ENCODE results near the gene SLC34A3. TPM values are rescaled to one million over a fixed set of nuclear protein-coding genes. Genes with fewer than 3 reads are reported as not detected.
A peak's percentile ranks its signal among the peaks of the same experiment; 100 is the strongest.

SLC34A3 gene
- polyA plus RNA-seq, 10 donors, result 0.29 to 2.0 (median 0.89) TPM

- no peak for DNase-seq
These were observed 45.1 kb downstream of the SLC34A3 start for GRCh38 chr9:137275588-137276472.

- DNase-seq, result peak; percentile 78 to 94 (median 84)
These were observed 46.0 kb downstream of the SLC34A3 start for GRCh38 chr9:137276473-137277328.

DNA sequence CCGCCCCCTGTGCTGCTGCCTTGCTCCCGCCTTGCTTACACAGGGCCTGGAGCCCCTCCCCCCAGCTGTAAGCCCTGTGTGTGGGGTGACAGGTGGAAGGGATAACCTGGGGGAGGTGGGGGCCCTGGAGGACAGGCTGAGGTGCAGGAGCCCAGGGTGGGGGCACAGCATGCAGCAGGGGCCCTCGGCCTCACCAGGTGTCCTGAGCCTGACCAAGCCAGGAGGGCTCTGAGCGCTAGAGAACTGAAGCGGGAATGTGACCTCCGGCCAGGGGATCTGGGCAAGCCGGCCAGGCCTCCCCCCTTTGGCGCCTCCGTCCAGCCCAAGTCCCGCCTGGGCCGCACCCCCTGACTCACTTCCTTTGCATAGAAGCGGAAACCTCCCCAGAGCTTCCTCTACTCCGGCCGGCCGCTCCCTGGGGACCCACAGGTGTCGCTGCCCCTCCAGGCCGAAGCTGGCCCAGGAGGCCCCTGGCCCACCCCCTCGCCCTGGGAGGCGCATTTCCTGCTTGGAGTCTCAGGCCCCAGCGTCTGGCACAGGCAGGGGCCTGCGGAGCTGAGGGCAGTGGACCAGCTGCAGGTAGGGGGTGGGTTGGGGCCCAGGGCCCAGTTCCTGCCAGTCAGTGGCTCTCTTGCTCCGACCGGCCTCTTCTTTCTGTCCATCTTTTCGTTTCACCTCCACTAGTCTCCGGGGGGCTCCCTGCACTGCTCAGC lies 46.8 kb downstream of the SLC34A3 start, which contains the start of gene TOR4A:
TOR4A (plus strand) TSS at position 398 of the 713 bp plus-strand sequence. CDS start 964 bp downstream, outside the sequence.
- peak in 2 of 3 donors; percentile 64 to 82 for DNase-seq

DNA sequence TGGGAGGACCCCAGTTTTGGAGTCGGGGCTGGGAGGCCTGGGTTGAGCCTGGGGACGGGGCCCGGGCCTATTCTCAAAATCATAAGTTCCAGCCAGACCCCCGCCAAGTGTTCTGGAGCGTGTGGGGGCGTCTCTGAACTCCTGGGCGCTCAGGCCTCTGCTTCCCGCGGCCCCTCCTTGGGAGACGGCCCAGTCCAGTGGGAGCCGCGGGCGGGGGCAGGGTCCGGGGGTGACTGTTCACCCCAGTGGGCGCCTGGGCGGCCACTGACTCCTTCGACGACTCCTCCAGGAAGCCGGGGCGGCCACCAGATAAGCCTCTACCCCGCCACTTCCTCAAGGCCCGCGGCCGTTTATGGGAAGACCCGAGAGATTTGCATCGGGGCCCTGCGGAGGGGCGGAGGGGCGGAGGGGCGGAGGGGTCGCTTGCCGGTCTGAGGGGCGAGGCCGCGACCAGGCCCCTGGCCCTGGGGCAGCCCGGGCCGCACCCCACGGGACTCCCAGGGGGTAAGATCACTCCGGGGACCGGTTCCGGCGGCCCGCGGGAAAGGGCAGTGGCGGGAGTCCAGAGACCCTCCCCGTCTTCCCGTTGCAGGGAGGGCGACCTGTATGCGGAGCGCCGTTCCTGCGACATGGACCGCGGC lies 47.5 kb downstream of the SLC34A3 start:
- DNase-seq, result peak in 1 of 3 donors; percentile 55

- no peak for DNase-seq
These were observed 48.3 kb downstream of the SLC34A3 start for GRCh38 chr9:137278721-137279711.

GRCh38 chr9:137279741-137280473 lies 49.2 kb downstream of the SLC34A3 start:
- DNase-seq, result no peak

DNA sequence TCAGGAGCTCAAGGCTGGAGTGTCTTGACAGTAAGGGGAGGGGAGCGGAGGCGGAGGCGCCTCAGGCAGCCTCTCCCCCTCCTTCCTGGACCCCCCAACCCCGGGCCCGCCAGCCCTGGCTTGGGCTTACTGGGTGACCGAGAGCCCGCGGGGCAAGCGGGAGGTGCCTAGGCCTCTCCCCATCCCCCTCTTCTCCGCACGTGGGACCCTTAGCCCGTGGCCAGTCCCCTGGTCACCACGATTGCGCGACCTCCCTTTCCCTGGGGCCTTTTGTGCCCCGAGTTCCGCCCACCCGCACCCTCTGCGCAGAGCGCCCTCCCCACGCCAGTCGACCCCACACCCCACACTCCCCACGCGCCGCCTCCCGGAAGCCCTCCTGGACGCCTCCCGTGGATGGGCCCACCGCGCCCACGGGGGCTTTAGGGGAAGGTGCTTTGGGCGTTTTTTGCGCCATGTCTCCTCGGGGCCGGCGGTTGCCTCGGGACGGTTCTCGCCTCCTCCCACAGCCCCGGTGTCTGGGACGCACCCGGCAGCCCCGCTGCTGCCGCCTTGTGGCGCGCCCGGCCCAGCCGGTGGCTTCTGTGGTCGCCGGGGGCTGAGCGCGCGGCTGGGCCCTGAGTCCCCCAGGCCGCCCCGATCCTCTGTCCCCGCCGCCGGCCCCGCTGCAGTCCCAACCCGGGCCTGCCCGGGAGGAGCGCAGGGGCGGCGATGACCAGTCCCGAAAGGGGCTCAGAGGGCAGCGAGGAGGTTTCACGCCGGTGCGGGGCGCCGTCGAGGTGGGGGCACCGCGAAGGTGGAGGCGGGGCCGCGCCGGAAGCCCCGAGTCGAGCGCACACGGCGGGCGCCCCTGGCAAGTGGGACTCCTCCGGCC lies 50.0 kb downstream of the SLC34A3 start:
- DNase-seq, result peak in 1 of 3 donors; percentile 36

DNA sequence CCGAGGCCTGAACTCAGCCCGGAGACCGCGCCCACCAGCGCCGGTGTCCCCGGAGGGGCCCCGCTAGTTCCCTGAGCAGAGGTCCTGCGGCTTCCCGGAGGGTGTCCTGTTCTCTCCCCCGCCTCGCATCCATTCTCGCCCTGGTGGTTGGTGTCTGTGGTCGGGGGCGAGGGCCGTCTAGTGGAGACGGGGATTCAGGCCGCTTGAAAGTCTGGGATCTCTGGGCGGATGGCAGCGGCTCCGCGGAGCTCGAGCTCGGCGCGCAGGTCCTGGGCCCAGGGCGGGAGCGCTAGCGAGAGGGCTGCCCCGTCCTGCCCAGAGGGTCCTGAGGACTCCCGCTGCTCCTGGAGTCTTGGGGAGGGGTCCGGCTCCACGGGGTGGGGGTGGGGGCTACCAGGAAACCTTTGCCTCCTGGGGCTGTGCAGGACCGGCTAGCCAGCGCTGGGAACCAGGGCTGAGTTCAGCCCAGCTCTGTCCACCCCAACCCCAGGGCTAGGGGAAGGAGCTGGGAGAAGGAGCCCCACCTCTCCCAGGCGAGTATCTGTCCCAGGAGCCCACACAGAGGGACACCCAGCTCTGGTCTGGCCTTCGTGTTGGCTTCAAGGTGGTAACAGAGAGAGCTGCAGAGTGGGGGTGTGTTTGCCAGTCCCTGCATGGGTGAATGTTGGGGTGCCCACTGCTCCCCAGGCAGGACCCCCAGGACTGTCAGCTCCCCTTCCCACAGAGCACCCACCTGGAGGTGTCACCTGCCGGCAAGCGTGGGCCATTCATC lies 50.8 kb downstream of the SLC34A3 start:
- peak in 1 of 3 donors; percentile 41 for DNase-seq

Other genes with a start within 250 kb of the SLC34A3 start
- 1 to 10 TPM in 3 of 10 donors, under 1 TPM in 7; 0.14 to 1.1 (median 0.66) TPM for gene LCNL1, start 247.9 kb upstream of the SLC34A3 start, polyA plus RNA-seq (ENCODE audit: insufficient read length in 10 of 10)
- gene PAXX, start 238.5 kb upstream of the SLC34A3 start, polyA plus RNA-seq (ENCODE audit: insufficient read length in 10 of 10), result 10 to 100 TPM; 11.8 to 28.5 (median 21.6) TPM
- 1 to 10 TPM in 2 of 10 donors, under 1 TPM in 6, not detected in 2; 0.28 to 4.7 (median 0.54) TPM for gene CLIC3, start 234.3 kb upstream of the SLC34A3 start, polyA plus RNA-seq (ENCODE audit: insufficient read length in 10 of 10)
- 10 to 100 TPM; 11.5 to 18.7 (median 16.7) TPM for gene ABCA2, start 202.7 kb upstream of the SLC34A3 start, polyA plus RNA-seq (ENCODE audit: insufficient read length in 10 of 10)
- gene FUT7, start 198.8 kb upstream of the SLC34A3 start, polyA plus RNA-seq (ENCODE audit: insufficient read length in 10 of 10), result under 1 TPM in 4 of 10 donors, not detected in 6; 0.10 to 0.48 (median 0.12) TPM
- gene NPDC1, start 184.7 kb upstream of the SLC34A3 start, polyA plus RNA-seq (ENCODE audit: insufficient read length in 10 of 10), result 10 to 100 TPM; 28.5 to 53.0 (median 38.4) TPM
- gene ENTPD2, start 176.8 kb upstream of the SLC34A3 start, polyA plus RNA-seq (ENCODE audit: insufficient read length in 10 of 10), result 10 to 100 TPM in 6 of 10 donors, 1 to 10 TPM in 4; 7.5 to 16.5 (median 12.1) TPM
- gene SAPCD2, start 160.3 kb upstream of the SLC34A3 start, polyA plus RNA-seq (ENCODE audit: insufficient read length in 10 of 10), result 1 to 10 TPM; 1.9 to 7.1 (median 3.9) TPM
- gene UAP1L1, start 153.4 kb upstream of the SLC34A3 start, polyA plus RNA-seq (ENCODE audit: insufficient read length in 10 of 10), result 1 to 10 TPM; 1.5 to 3.0 (median 2.0) TPM
- gene MAN1B1, start 143.9 kb upstream of the SLC34A3 start, polyA plus RNA-seq (ENCODE audit: insufficient read length in 10 of 10), result 10 to 100 TPM; 31.3 to 54.4 (median 41.1) TPM
- 10 to 100 TPM; 21.9 to 43.1 (median 28.8) TPM for gene DPP7, start 116.2 kb upstream of the SLC34A3 start, polyA plus RNA-seq (ENCODE audit: insufficient read length in 10 of 10)
- gene GRIN1, start 91.7 kb upstream of the SLC34A3 start, polyA plus RNA-seq (ENCODE audit: insufficient read length in 10 of 10), result under 1 TPM in 2 of 10 donors, not detected in 8; 0.07 TPM
- gene LRRC26, start 60.9 kb upstream of the SLC34A3 start, polyA plus RNA-seq (ENCODE audit: insufficient read length in 10 of 10), result not detected
- not detected for gene TMEM210, start 58.8 kb upstream of the SLC34A3 start, polyA plus RNA-seq (ENCODE audit: insufficient read length in 10 of 10)
- gene ANAPC2, start 42.3 kb upstream of the SLC34A3 start, polyA plus RNA-seq (ENCODE audit: insufficient read length in 10 of 10), result 10 to 100 TPM; 21.2 to 36.5 (median 29.2) TPM
- gene SSNA1, start 42.2 kb upstream of the SLC34A3 start, polyA plus RNA-seq (ENCODE audit: insufficient read length in 10 of 10), result 10 to 100 TPM; 38.2 to 72.0 (median 49.6) TPM
- 10 to 100 TPM in 2 of 10 donors, 1 to 10 TPM in 8; 5.8 to 10.9 (median 7.8) TPM for gene TPRN, start 30.2 kb upstream of the SLC34A3 start, polyA plus RNA-seq (ENCODE audit: insufficient read length in 10 of 10)
- 10 to 100 TPM; 30.3 to 36.7 (median 32.2) TPM for gene TMEM203, start 25.3 kb upstream of the SLC34A3 start, polyA plus RNA-seq (ENCODE audit: insufficient read length in 10 of 10)
- 10 to 100 TPM in 1 of 10 donors, 1 to 10 TPM in 9; 3.8 to 10.6 (median 6.9) TPM for gene NDOR1, start 25.2 kb upstream of the SLC34A3 start, polyA plus RNA-seq (ENCODE audit: insufficient read length in 10 of 10)
- 1 to 10 TPM; 1.8 to 4.5 (median 2.4) TPM for gene RNF208, start 8.7 kb upstream of the SLC34A3 start, polyA plus RNA-seq (ENCODE audit: insufficient read length in 10 of 10)
- 1 to 10 TPM in 9 of 10 donors, under 1 TPM in 1; 0.93 to 3.3 (median 2.0) TPM for gene CYSRT1, start 5.7 kb upstream of the SLC34A3 start, polyA plus RNA-seq (ENCODE audit: insufficient read length in 10 of 10)
- gene RNF224, start 3.4 kb upstream of the SLC34A3 start, polyA plus RNA-seq (ENCODE audit: insufficient read length in 10 of 10), result 1 to 10 TPM in 7 of 10 donors, under 1 TPM in 3; 0.80 to 3.4 (median 1.5) TPM
- 100 to 1,000 TPM; 125 to 258 (median 160) TPM for gene TUBB4B, start 10.4 kb downstream of the SLC34A3 start, polyA plus RNA-seq (ENCODE audit: insufficient read length in 10 of 10)
- under 1 TPM in 7 of 10 donors, not detected in 3; 0.16 to 0.62 (median 0.32) TPM for gene STPG3, start 20.4 kb downstream of the SLC34A3 start, polyA plus RNA-seq (ENCODE audit: insufficient read length in 10 of 10)
- gene NELFB, start 24.4 kb downstream of the SLC34A3 start, polyA plus RNA-seq (ENCODE audit: insufficient read length in 10 of 10), result 10 to 100 TPM; 39.3 to 55.4 (median 45.0) TPM
- gene TOR4A, start 46.8 kb downstream of the SLC34A3 start, polyA plus RNA-seq (ENCODE audit: insufficient read length in 10 of 10), result 1 to 10 TPM; 3.9 to 7.8 (median 5.6) TPM
- gene NRARP, start 71.4 kb downstream of the SLC34A3 start, polyA plus RNA-seq (ENCODE audit: insufficient read length in 10 of 10), result 1 to 10 TPM; 2.9 to 7.5 (median 4.8) TPM
- gene EXD3, start 192.3 kb downstream of the SLC34A3 start, polyA plus RNA-seq (ENCODE audit: insufficient read length in 10 of 10), result 10 to 100 TPM in 3 of 10 donors, 1 to 10 TPM in 7; 8.2 to 14.1 (median 9.3) TPM
- 1 to 10 TPM; 1.1 to 2.6 (median 1.9) TPM for gene NOXA1, start 192.5 kb downstream of the SLC34A3 start, polyA plus RNA-seq (ENCODE audit: insufficient read length in 10 of 10)
- under 1 TPM; 0.17 to 0.71 (median 0.32) TPM for gene ENTPD8, start 210.5 kb downstream of the SLC34A3 start, polyA plus RNA-seq (ENCODE audit: insufficient read length in 10 of 10)
- gene NSMF, start 228.4 kb downstream of the SLC34A3 start, polyA plus RNA-seq (ENCODE audit: insufficient read length in 10 of 10), result 10 to 100 TPM; 17.1 to 30.9 (median 20.2) TPM

Data from muscle of back (tissue), 11 donors.